HG03457 (cell line): ENCODE results near the gene AGAP6.
"Not testable (repeated sequence)": the region's sequence is repeated elsewhere in the genome, so short reads cannot be mapped to it uniquely, and the experiment has no call there.

Experiments
- ATAC-seq: cut with Tn5 transposase; IDR thresholded peaks from one replicate; pipeline ENCODE4 v1.9.1; 2021; ENCODE audit warnings: moderate number of reproducible peaks; ENCODE audit not compliant: unreplicated experiment

Gene AGAP6

GRCh38 chr10:50024716-50025383 lies 36.6 kb downstream of the AGAP6 start:
- not testable (repeated sequence) for ATAC-seq

- ATAC-seq, result no peak
Observed at GRCh38 chr10:50025627-50026026, 37.4 kb downstream of the AGAP6 start.

GRCh38 chr10:50027195-50027594 lies 39.0 kb downstream of the AGAP6 start:
- no peak for ATAC-seq

- no peak for ATAC-seq
Observed at GRCh38 chr10:50033481-50033880, 45.3 kb downstream of the AGAP6 start.

GRCh38 chr10:50035337-50035736 lies 47.1 kb downstream of the AGAP6 start:
- ATAC-seq, result not testable (repeated sequence)

- no peak for ATAC-seq
Observed at GRCh38 chr10:50044941-50045664, 56.9 kb downstream of the AGAP6 start.

GRCh38 chr10:50046457-50046856 lies 58.3 kb downstream of the AGAP6 start:
- ATAC-seq, result not testable (repeated sequence)

- ATAC-seq, result not testable (repeated sequence)
Observed at GRCh38 chr10:50047594-50047993, 59.4 kb downstream of the AGAP6 start.

- not testable (repeated sequence) for ATAC-seq
Observed at GRCh38 chr10:50051995-50052660, 63.9 kb downstream of the AGAP6 start.

GRCh38 chr10:50052778-50053376 lies 64.7 kb downstream of the AGAP6 start:
- not testable (repeated sequence) for ATAC-seq

GRCh38 chr10:50055494-50056292 lies 67.5 kb downstream of the AGAP6 start:
- ATAC-seq, result not testable (repeated sequence)

- ATAC-seq, result not testable (repeated sequence)
Observed at GRCh38 chr10:50056654-50057053, 68.4 kb downstream of the AGAP6 start.

GRCh38 chr10:50058727-50059126 lies 70.5 kb downstream of the AGAP6 start:
- ATAC-seq, result not testable (repeated sequence)

- not testable (repeated sequence) for ATAC-seq
Observed at GRCh38 chr10:50059946-50060345, 71.7 kb downstream of the AGAP6 start.
